Cardiac fibroblast (primary cell): ENCODE data around the gene AHSP.
"Not testable (repeated sequence)": the region's sequence is repeated elsewhere in the genome, so short reads cannot be mapped to it uniquely, and the experiment has no call there.

Experiments used
- DNase-seq, 2 donors: peaks; one replicate each; pipeline versions ENCODE4 v3.0.0 to v3.0.0-alpha.2; 2010; ENCODE audit warnings: low read depth in 2 of 2
- H3K4me3 ChIP-seq, 2 donors: replicated peaks in 1 of 2; 1 replicate in 1 of 2; 2 replicates in 1 of 2; pipeline ENCODE4 v1.5.1; 2011; ENCODE audit warnings: low read depth in 2 of 2, low read length in 2 of 2, mild to moderate bottlenecking in 2 of 2, moderate library complexity in 1 of 2
- CTCF ChIP-seq: IDR thresholded peaks from one replicate; pipeline ENCODE4 v1.5.1; 2011; ENCODE audit warnings: low read depth, mild to moderate bottlenecking, low read length, inconsistent platforms

AHSP gene

DNA sequence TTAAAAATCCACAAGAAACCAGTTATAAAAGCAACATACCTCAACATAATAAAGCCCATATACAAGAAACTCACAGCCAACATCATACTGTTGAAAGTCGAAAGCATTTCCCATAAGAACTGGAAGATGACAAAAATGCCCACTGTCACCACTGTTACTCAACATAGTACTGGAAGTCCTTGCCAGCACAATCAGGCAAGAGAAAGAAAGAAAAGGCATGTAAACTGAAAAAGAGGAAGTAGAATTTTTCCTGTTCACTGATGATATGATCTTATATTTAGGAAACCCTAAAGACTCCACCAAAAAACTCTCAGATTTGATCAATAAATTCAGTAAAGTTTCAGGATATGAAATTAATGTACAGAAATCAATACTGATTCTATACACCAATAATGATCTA, 45.1 kb downstream of the AHSP start:
- TF ChIP-seq CTCF = no peak
- H3K4me3 ChIP-seq = no peak overlapping the region
- no peak for DNase-seq

DNA sequence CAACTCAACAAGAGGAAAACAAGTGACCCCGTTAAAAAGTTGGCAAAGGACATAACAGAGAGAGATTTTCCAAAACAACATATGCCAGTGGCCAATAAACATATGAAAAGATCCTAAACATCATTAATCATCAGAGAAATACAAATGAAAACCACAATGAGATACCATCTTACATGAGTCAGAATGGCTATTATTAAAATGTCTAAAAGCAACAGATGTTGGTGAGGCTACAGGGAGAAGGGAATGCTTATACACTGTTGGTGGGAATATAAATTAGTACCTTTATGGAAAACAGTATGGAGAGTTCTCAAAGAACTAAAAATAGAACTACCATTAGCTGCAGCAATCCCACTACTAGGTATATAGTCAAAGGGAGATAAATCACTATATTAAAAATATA, 46.5 kb downstream of the AHSP start:
- DNase-seq = peak in 1 of 2 donors; percentile 5

DNA sequence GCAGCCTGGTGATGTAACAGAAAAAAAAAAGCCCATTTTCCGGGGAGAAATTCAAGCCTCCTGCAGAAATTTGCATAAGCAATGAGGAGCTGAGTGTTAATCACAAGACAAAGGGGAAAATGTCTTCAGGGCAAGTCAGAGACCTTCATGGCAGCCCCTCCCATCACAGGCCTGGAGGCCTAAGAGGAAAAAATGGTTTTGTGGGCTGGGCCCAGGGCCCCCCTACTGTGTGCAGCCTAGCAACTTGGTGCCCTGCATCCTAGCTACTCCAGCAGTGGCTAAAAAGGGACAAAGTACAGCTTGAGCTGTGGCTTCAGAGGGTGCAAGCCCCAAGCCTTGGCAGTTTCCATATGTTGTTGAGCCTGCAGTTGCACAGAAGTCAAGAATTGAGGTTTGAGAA, 49.7 kb downstream of the AHSP start:
- H3K4me3 ChIP-seq = no peak overlapping the region
- TF ChIP-seq CTCF = no peak
- DNase-seq = no peak

More for the DNA sequence above, 46.5 kb downstream of the AHSP start:
- not testable (repeated sequence) for H3K4me3 ChIP-seq
